Ovary (tissue), 9 donors: ENCODE measurements around the gene ARNT2. TPM values are rescaled to one million over a fixed set of nuclear protein-coding genes. Genes with fewer than 3 reads are reported as not detected.

ENCODE experiments used
- DNase-seq, 5 donors: peaks; one replicate each; pipeline ENCODE4 v3.0.0-alpha.2; 2019 to 2020
- H3K27ac ChIP-seq, 2 donors: fragments of 200-600 bp; one replicate each; pipeline versions ENCODE4 v1.5.1 to v1.8.0; 2019 to 2022
- H3K27me3 ChIP-seq: fragments of 200-600 bp; one replicate; pipeline ENCODE4 v1.8.0; 2022
- H3K36me3 ChIP-seq: fragments of 200-600 bp; sonication (generic); one replicate; pipeline ENCODE4 v1.5.1; 2019
- H3K4me1 ChIP-seq: one replicate; pipeline ENCODE4 v1.8.1; 2013; ENCODE audit warnings: mild to moderate bottlenecking, moderate library complexity; ENCODE audit not compliant: insufficient read depth
- H3K4me3 ChIP-seq: fragments of 200-600 bp; sonication (generic); one replicate; pipeline ENCODE4 v1.5.1; 2017
- H3K9me3 ChIP-seq, 2 donors: fragments of 200-600 bp in 1 of 2; sonication (generic) in 1 of 2; one replicate each; pipeline versions ENCODE4 v1.5.1 to v1.8.1; 2013 to 2019; ENCODE audit warnings: mild to moderate bottlenecking in 1 of 2, moderate library complexity in 1 of 2
- EP300 ChIP-seq: sonication (generic); formaldehyde crosslinking; IDR thresholded peaks from one replicate; pipeline ENCODE4 v1.6.1; 2017; ENCODE audit warnings: antibody characterized with exemption
- POLR2A ChIP-seq: fragments of 450-650 bp; IDR thresholded peaks from one replicate; pipeline ENCODE4 v1.6.1; 2017; ENCODE audit warnings: antibody characterized with exemption, mild to moderate bottlenecking, moderate library complexity
- WGBS, 3 donors: extraction: QIAGEN DNeasy Blood & Tissue Kit in 1 of 3; methylation state at CpG; one replicate each; pipeline versions ENCODE4 v1.1.5 to v1.1.7; 2013 to 2017; 5-methylcytosine and 5-hydroxymethylcytosine counted together
- intact Hi-C, 4 donors: fragments of 100-400 bp; cut with DNase I; formaldehyde crosslinking; loops; one replicate each; pipeline versions ENCODE4 v1.11.0 to v1.15.1; 2022 to 2023
- polyA plus RNA-seq, 2 donors: library from polyadenylated mRNA; stranded (reverse); fragments of 200-250 nt in 1 of 2; fragments of 350-450 nt in 1 of 2; fragmentation: Illumina TruSeq in 1 of 2; extraction: RNeasy Lipid Tissue Mini Kit (QIAGEN cat#74804) in 1 of 2; gene quantifications; one replicate each; pipeline ENCODE4 v1.2.3, GENCODE V29; 2013 to 2014
- total RNA-seq, 7 donors: library from RNA; depleted of rRNA in 2 of 7; stranded (reverse); fragments of >200 nt in 2 of 7; fragmentation: NEBNext Ultra II Directional in 3 of 7; extraction: Animal tissue kit (Norgen Biotek cat#: 25700) in 3 of 7; gene quantifications; one replicate each; pipeline versions ENCODE4 v1.1.0 to v1.2.4, GENCODE V29; 2016 to 2023
- TF ChIP-seq, protein P1 (sequence below), 3 donors: fragments of 450-650 bp in 2 of 3; fragments of 200-600 bp in 1 of 3; IDR thresholded peaks; one replicate each; pipeline versions ENCODE4 v1.5.1 to v1.8.0; 2016 to 2022; ENCODE audit warnings: antibody characterized with exemption in 3 of 3, mild to moderate bottlenecking in 1 of 3
- donor health status: DM: no; HTN: no; CAD: no; lungs with moderate emphysema.
- donor health status: DM: no; HTN: no; CAD: no.
- donor health status: Bipolar disorder and iron deficiency.
- donor health status: DM: yes; HTN: yes; CAD: no.
- donor health status: DM: no; HTN: no; CAD: no.
- donor health status: DM: yes; HTN: yes; CAD: no.

Gene ARNT2
- total and polyA plus RNA-seq, 9 donors = 11.0 to 20.5 (median 16.2) TPM

- no peaks in the 10 kb centered on the region for H3K36me3 ChIP-seq
- WGBS, 3 donors = 72 to 93% (median 81%) methylated on average over 8 of the region's 8 CpGs
- no peak overlapping the region for H3K4me3 ChIP-seq
- H3K9me3 ChIP-seq = no peaks in the 10 kb centered on the region
- intact Hi-C loops = no loop called here
- no peak for TF ChIP-seq POLR2A
- TF ChIP-seq, protein P1, sequence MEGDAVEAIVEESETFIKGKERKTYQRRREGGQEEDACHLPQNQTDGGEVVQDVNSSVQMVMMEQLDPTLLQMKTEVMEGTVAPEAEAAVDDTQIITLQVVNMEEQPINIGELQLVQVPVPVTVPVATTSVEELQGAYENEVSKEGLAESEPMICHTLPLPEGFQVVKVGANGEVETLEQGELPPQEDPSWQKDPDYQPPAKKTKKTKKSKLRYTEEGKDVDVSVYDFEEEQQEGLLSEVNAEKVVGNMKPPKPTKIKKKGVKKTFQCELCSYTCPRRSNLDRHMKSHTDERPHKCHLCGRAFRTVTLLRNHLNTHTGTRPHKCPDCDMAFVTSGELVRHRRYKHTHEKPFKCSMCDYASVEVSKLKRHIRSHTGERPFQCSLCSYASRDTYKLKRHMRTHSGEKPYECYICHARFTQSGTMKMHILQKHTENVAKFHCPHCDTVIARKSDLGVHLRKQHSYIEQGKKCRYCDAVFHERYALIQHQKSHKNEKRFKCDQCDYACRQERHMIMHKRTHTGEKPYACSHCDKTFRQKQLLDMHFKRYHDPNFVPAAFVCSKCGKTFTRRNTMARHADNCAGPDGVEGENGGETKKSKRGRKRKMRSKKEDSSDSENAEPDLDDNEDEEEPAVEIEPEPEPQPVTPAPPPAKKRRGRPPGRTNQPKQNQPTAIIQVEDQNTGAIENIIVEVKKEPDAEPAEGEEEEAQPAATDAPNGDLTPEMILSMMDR (IDR thresholded peaks at IDR 0.05) = no peak
- no peak for TF ChIP-seq EP300
- H3K4me1 ChIP-seq = no peaks in the 10 kb centered on the region
- DNase-seq = no peak
- H3K27me3 ChIP-seq = no peaks in the 10 kb centered on the region
- no peak overlapping the region for H3K27ac ChIP-seq
Measured at GRCh38 chr15:80577552-80578205, 173.5 kb downstream of the ARNT2 start.

- WGBS, 3 donors = 79 to 88% (median 85%) methylated on average over 5 of the region's 5 CpGs
- intact Hi-C loops = no loop called here
- DNase-seq = no peak
Measured at GRCh38 chr15:80578206-80578595, 174.0 kb downstream of the ARNT2 start.

GRCh38 chr15:80578871-80579270, 174.7 kb downstream of the ARNT2 start:
- intact Hi-C loops = no loop called here
- H3K27ac ChIP-seq = no peak overlapping the region
- TF ChIP-seq EP300 (no peak), POLR2A (no peak)
- TF ChIP-seq, protein P1 (IDR thresholded peaks at IDR 0.05) = no peak
- H3K36me3 ChIP-seq = no peaks in the 10 kb centered on the region
- no peak for DNase-seq
- 90 to 96% (median 96%) methylated on average over 7 of the region's 7 CpGs for WGBS, 3 donors
- no peak overlapping the region for H3K4me3 ChIP-seq
- H3K4me1 ChIP-seq = no peaks in the 10 kb centered on the region
- no peaks in the 10 kb centered on the region for H3K27me3 ChIP-seq
- no peaks in the 10 kb centered on the region for H3K9me3 ChIP-seq

More at GRCh38 chr15:80578206-80578595, 174.0 kb downstream of the ARNT2 start:
- no peaks in the 10 kb centered on the region for H3K4me1 ChIP-seq
- no peaks in the 10 kb centered on the region for H3K27me3 ChIP-seq
- H3K9me3 ChIP-seq = no peaks in the 10 kb centered on the region
- no peaks in the 10 kb centered on the region for H3K36me3 ChIP-seq
- H3K27ac ChIP-seq = no peak overlapping the region
- no peak overlapping the region for H3K4me3 ChIP-seq
- TF ChIP-seq POLR2A (no peak), EP300 (no peak)
- TF ChIP-seq, protein P1 (IDR thresholded peaks at IDR 0.05) = no peak

GRCh38 chr15:80579611-80580010, 175.4 kb downstream of the ARNT2 start:
- 71 to 75% (median 74%) methylated on average over 6 of the region's 6 CpGs for WGBS, 3 donors
- Histone ChIP-seq H3K4me1 (no peaks in the 10 kb centered on the region), H3K9me3 (no peaks in the 10 kb centered on the region), H3K27ac (no peak overlapping the region), H3K4me3 (no peak overlapping the region), H3K27me3 (no peaks in the 10 kb centered on the region), H3K36me3 (no peaks in the 10 kb centered on the region)
- TF ChIP-seq, protein P1 (IDR thresholded peaks at IDR 0.05) = no peak
- TF ChIP-seq POLR2A (no peak), EP300 (no peak)
- DNase-seq = no peak
- intact Hi-C loops = no loop called here
